K562 (cell line): ENCODE measurements around the gene OSBPL3. TPM values are rescaled to one million over a fixed set of nuclear protein-coding genes. Genes with fewer than 3 reads are reported as not detected.

ENCODE experiments used
- ATAC-seq: fragments of 200-7000 bp; cut with Tn5 transposase; 3 replicates; pipeline ENCODE4 v1.9.1; 2020; ENCODE audit warnings: moderate library complexity
- BruUV-seq: library from RNA; stranded (reverse); fragments of 400-500 nt; replicated peaks from 2 replicates; lab custom pipeline; 2021; lab: Mats Ljungman, UMichigan
- CTCF ChIA-PET: fragments of 300-600 bp; formaldehyde crosslinking; extraction: SDS; loops from one replicate; lab custom pipeline; 2021; ENCODE audit warnings: low intra/inter-chr PET ratio; lab: Yijun Ruan, JAX
- POLR2A ChIA-PET: fragments of 300-600, 350-650 bp; sonication (Branson Sonifier 250); formaldehyde crosslinking; extraction: SDS; loops from one replicate; lab custom pipeline; 2021; ENCODE audit warnings: antibody characterized with exemption, inconsistent platforms; lab: Yijun Ruan, JAX
- DNase-seq, 4 experiments: peaks; one replicate each; pipeline versions ENCODE4 v3.0.0 to v3.0.0-alpha.2; 2011 to 2018; ENCODE audit warnings: low spot score in 3 of 4, mixed read lengths in 3 of 4; ENCODE audit errors: extremely low read depth in 1 of 4
- FAIRE-seq: peaks from 2 replicates; lab custom pipeline; 2011; peaks lifted over from hg19 to GRCh38; lab: Jason Lieb, UNC
- H2AFZ ChIP-seq: 2 replicates; pipeline ENCODE4 v1.6.0; 2011; ENCODE audit warnings: low read depth, low read length, control low read depth, inconsistent platforms
- H3K27ac ChIP-seq: fragments of 200-600 bp; 3 replicates; pipeline ENCODE4 v1.8.0; 2011; ENCODE audit warnings: low read depth, mild to moderate bottlenecking, control low read depth, inconsistent platforms, low read length, moderate library complexity, mixed read lengths; ENCODE audit errors: extremely low read depth
- H3K27me3 ChIP-seq, 2 experiments: fragments of 300-600 bp in 1 of 2; 2 replicates in 1 of 2; 3 replicates in 1 of 2; pipeline versions ENCODE4 v1.6.0 to v1.8.0; 2011; ENCODE audit warnings: inconsistent platforms in 2 of 2, low read length in 2 of 2, mild to moderate bottlenecking in 1 of 2, mixed read lengths in 1 of 2, moderate library complexity in 1 of 2; ENCODE audit not compliant: control insufficient read depth in 2 of 2, insufficient read depth in 2 of 2
- H3K36me3 ChIP-seq: fragments of 300-600 bp; 3 replicates; pipeline ENCODE4 v1.8.0; 2011; ENCODE audit warnings: mild to moderate bottlenecking, low read length, inconsistent platforms; ENCODE audit not compliant: control insufficient read depth, insufficient read depth
- H3K4me1 ChIP-seq, 2 experiments: fragments of 200-600 bp in 1 of 2; replicated peaks in 1 of 2; 2 replicates in 1 of 2; 3 replicates in 1 of 2; pipeline versions ENCODE4 v1.5.1 to v1.8.0; 2011; ENCODE audit warnings: inconsistent platforms in 2 of 2, low read length in 2 of 2, mild to moderate bottlenecking in 1 of 2, mixed read lengths in 1 of 2, moderate library complexity in 1 of 2; ENCODE audit not compliant: control insufficient read depth in 2 of 2, insufficient read depth in 2 of 2
- H3K4me2 ChIP-seq: 2 replicates; pipeline ENCODE4 v1.6.1; 2011; ENCODE audit warnings: low read length, control low read depth, inconsistent platforms, mixed read lengths; ENCODE audit not compliant: insufficient read depth
- H3K4me3 ChIP-seq: fragments of 200-600 bp; sonication (generic), shearing (Covaris generic); 2 replicates; pipeline ENCODE4 v1.5.1; 2016; ENCODE audit warnings: control low read depth, inconsistent platforms
- H3K79me2 ChIP-seq: fragments of 200-600 bp; 3 replicates; pipeline ENCODE4 v1.8.0; 2011; ENCODE audit warnings: low read length, inconsistent platforms; ENCODE audit not compliant: control insufficient read depth, insufficient read depth
- H3K9ac ChIP-seq, 2 experiments: 2 replicates each; pipeline versions ENCODE4 v1.6.0 to v1.6.1; 2011; ENCODE audit warnings: low read depth in 2 of 2, low read length in 2 of 2, control low read depth in 1 of 2, inconsistent platforms in 1 of 2, mild to moderate bottlenecking in 1 of 2, mixed read lengths in 1 of 2; ENCODE audit not compliant: insufficient read depth in 1 of 2
- H3K9me1 ChIP-seq: one replicate; pipeline ENCODE4 v1.6.0; 2011; ENCODE audit warnings: inconsistent platforms, mild to moderate bottlenecking, low read length, moderate library complexity; ENCODE audit not compliant: control insufficient read depth, insufficient read depth
- H3K9me3 ChIP-seq: replicated peaks from 2 replicates; pipeline ENCODE4 v1.5.1; 2011; ENCODE audit warnings: low read depth, low read length, inconsistent platforms; ENCODE audit not compliant: control insufficient read depth, insufficient read depth
- H4K20me1 ChIP-seq: replicated peaks from 2 replicates; pipeline ENCODE4 v1.6.1; 2011; ENCODE audit warnings: low read length, inconsistent platforms, mixed read lengths; ENCODE audit not compliant: control insufficient read depth, insufficient read depth
- ADNP ChIP-seq: fragments of 200-800 bp; sonication (Bioruptor generic); IDR thresholded peaks from 2 replicates; pipeline ENCODE4 v1.6.1; 2016; ENCODE audit warnings: missing genetic modification characterization, missing compliant biosample characterization
- BHLHE40 ChIP-seq: IDR thresholded peaks from 2 replicates; pipeline ENCODE4 v1.6.1; 2011; ENCODE audit warnings: low read length, improper control_type of control experiment
- CBX1 ChIP-seq: sonication (generic); IDR thresholded peaks from 2 replicates; pipeline ENCODE4 v1.6.1; 2016; ENCODE audit warnings: antibody characterized with exemption, low read depth, mild to moderate bottlenecking
- CHD4 ChIP-seq: fragments of 200-600 bp; sonication (generic); IDR thresholded peaks from 3 replicates; pipeline ENCODE4 v1.6.1; 2012; ENCODE audit warnings: low read depth, mild to moderate bottlenecking, mixed read lengths, low read length, inconsistent platforms; ENCODE audit not compliant: insufficient read depth, insufficient replicate concordance, poor library complexity, severe bottlenecking
- HDAC3 ChIP-seq: fragments of 450-650 bp; IDR thresholded peaks from 2 replicates; pipeline ENCODE4 v1.6.1; 2018; ENCODE audit warnings: borderline replicate concordance, mild to moderate bottlenecking, moderate library complexity; ENCODE audit not compliant: partially characterized antibody
- ZNF444 ChIP-seq: fragments of 250-450 bp; sonication (Bioruptor Pico); IDR thresholded peaks from 2 replicates; pipeline ENCODE4 v1.4.0; 2020; ENCODE audit warnings: mild to moderate bottlenecking, moderate library complexity
- WGBS: fragments of 100-300 bp; shearing (Covaris generic); methylation state at CpG from one replicate; pipeline ENCODE4 v1.1.6; 2016; ENCODE audit warnings: low coverage, mixed read lengths; ENCODE audit not compliant: insufficient coverage; ENCODE audit errors: missing lambda C conversion rate; 5-methylcytosine and 5-hydroxymethylcytosine counted together
- in situ Hi-C: fragments of 300-500 bp; cut with MboI; formaldehyde crosslinking; loops from 4 replicates; pipeline ENCODE4 v1.15.0; 2018; ENCODE audit warnings: inconsistent platforms, mixed read lengths
- intact Hi-C: fragments of 100-400 bp; cut with micrococcal nuclease; formaldehyde crosslinking; loops from 2 replicates; pipeline ENCODE4 v1.14.2; 2022
- polyA plus RNA-seq, 8 experiments: library from polyadenylated mRNA; depleted of rRNA in 4 of 8; stranded (reverse) in 5 of 8; unstranded in 3 of 8; fragments of >200 nt; fragmentation: Nextera tagmentation in 2 of 8; fragmentation: Illumina TruSeq in 1 of 8; extraction: Ambion mirVana in 2 of 8; extraction: Trizol in 1 of 8; gene quantifications; 2 replicates each; pipeline versions ENCODE4 v1.2.1 to v1.2.3, GENCODE V29; 2011 to 2014; ENCODE audit warnings: inconsistent platforms in 1 of 8, missing spikeins in 1 of 8
- total RNA-seq, 7 experiments: library from RNA; depleted of rRNA in 6 of 7; stranded (reverse); fragments of >200 nt in 6 of 7; fragmentation: Illumina TruSeq in 2 of 7; extraction: Trizol in 2 of 7; gene quantifications; 2 replicates each; pipeline versions ENCODE4 v1.2.1 to v1.2.3, GENCODE V29; 2011 to 2021; ENCODE audit warnings: low replicate concordance in 1 of 7
- TF ChIP-seq, protein P1 (sequence below), 3 experiments: IDR thresholded peaks in 2 of 3; conservative IDR thresholded peaks in 1 of 3; 2 replicates each; pipeline ENCODE4 v1.5.1; 2011 to 2012; ENCODE audit warnings: low read length in 3 of 3, mild to moderate bottlenecking in 3 of 3, control low read depth in 2 of 3, improper control_type of control experiment in 1 of 3, inconsistent platforms in 1 of 3, low read depth in 1 of 3, mixed read lengths in 1 of 3, moderate library complexity in 1 of 3; ENCODE audit not compliant: insufficient read depth in 2 of 3

OSBPL3 gene
- total and polyA plus RNA-seq, 9 of the 15 experiments (the other 6 are each of a cell fraction or from before 2014, with no cell fraction given): 4.8 to 37.2 (median 26.5) TPM

DNA sequence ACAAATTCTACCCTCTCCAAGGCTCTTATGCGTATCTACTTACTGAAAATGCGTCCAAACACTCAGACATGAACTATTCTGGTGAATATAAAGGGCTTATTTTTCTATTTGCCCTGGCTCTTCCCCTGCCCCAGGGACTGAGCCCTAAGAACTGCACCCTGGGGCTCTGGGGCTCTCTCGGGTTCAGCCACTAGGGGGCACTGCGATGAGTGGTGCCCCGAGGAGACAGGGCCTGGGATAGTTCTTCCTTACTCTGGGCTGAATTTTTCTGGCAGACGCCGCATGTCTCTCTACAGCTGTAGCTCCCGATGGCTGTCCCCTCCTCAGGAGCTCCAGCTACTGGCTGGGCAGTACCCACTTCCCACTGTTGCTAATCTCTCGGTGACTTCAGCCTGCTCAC is 191.9 kb downstream of the OSBPL3 start:
- POLR2A ChIA-PET: no interaction called here
- FAIRE-seq: no peak

More for the DNA sequence above, 191.9 kb downstream of the OSBPL3 start:
- Histone ChIP-seq H3K4me3 (no peak overlapping the region), H3K4me1 (no peaks in the 10 kb centered on the region), H4K20me1 (no peaks in the 10 kb centered on the region), H3K9me3 (peaks cover 9% of the 10 kb centered on the region), H3K79me2 (peaks cover 23% of the 10 kb centered on the region; the same call in 2 of the 3 replicates), H2AFZ (no peak overlapping the region), H3K9me1 (no peaks in the 10 kb centered on the region), H3K36me3 (no peaks in the 10 kb centered on the region), H3K9ac (no peak overlapping the region), H3K27ac (no peak overlapping the region), H3K4me2 (no peak overlapping the region), H3K27me3 (no peaks in the 10 kb centered on the region)
- CTCF ChIA-PET: no interaction called here
- DNase-seq (no peak), ATAC-seq (no peak)
- no TSS peak for BruUV-seq
- in situ Hi-C loops (no loop called here), intact Hi-C loops (no loop called here)
- WGBS: 84% methylated on average over 9 of the region's 9 CpGs
- TF ChIP-seq CHD4 (peak; percentile 78), ADNP (tag) (peak; percentile 79), ZNF444 (CRISPR knock-in tag) (no peak), BHLHE40 (no peak), CBX1 (peak; percentile 53; the same call in 1 of the 2 replicates), HDAC3 (no peak)
- TF ChIP-seq, protein P1, sequence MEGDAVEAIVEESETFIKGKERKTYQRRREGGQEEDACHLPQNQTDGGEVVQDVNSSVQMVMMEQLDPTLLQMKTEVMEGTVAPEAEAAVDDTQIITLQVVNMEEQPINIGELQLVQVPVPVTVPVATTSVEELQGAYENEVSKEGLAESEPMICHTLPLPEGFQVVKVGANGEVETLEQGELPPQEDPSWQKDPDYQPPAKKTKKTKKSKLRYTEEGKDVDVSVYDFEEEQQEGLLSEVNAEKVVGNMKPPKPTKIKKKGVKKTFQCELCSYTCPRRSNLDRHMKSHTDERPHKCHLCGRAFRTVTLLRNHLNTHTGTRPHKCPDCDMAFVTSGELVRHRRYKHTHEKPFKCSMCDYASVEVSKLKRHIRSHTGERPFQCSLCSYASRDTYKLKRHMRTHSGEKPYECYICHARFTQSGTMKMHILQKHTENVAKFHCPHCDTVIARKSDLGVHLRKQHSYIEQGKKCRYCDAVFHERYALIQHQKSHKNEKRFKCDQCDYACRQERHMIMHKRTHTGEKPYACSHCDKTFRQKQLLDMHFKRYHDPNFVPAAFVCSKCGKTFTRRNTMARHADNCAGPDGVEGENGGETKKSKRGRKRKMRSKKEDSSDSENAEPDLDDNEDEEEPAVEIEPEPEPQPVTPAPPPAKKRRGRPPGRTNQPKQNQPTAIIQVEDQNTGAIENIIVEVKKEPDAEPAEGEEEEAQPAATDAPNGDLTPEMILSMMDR (IDR thresholded peaks at IDR 0.05 in 2 of 3, conservative IDR thresholded peaks at IDR 0.05 in 1 of 3; ENCODE audit: insufficient read depth in 2 of 3, low read depth in 1 of 3, low read length in 3 of 3): peak; percentile 12 to 67 (median 18); a peak in 3 of 6 replicates
- TF ChIP-seq, all 486 proteins: peak for 4
